Right lobe of liver (tissue), 4 donors: ENCODE measurements around the gene MISP.

ENCODE experiments used
- POLR2A ChIP-seq: fragments of 450-650 bp; IDR thresholded peaks from one replicate; pipeline ENCODE4 v1.6.1; 2017; ENCODE audit warnings: antibody characterized with exemption, mild to moderate bottlenecking
- TF ChIP-seq, protein P1 (sequence below), 4 donors: fragments of 200-600 bp in 3 of 4; fragments of 450-650 bp in 1 of 4; IDR thresholded peaks; one replicate each; pipeline versions ENCODE4 v1.5.1 to v1.8.0; 2016 to 2022; ENCODE audit warnings: antibody characterized with exemption in 4 of 4, mild to moderate bottlenecking in 2 of 4
- donor health status: DM: no; HTN: no; CAD: no.
- donor health status: DM: no; HTN: no; CAD: no.
- donor health status: DM: no; HTN: yes; CAD: no.

DNA sequence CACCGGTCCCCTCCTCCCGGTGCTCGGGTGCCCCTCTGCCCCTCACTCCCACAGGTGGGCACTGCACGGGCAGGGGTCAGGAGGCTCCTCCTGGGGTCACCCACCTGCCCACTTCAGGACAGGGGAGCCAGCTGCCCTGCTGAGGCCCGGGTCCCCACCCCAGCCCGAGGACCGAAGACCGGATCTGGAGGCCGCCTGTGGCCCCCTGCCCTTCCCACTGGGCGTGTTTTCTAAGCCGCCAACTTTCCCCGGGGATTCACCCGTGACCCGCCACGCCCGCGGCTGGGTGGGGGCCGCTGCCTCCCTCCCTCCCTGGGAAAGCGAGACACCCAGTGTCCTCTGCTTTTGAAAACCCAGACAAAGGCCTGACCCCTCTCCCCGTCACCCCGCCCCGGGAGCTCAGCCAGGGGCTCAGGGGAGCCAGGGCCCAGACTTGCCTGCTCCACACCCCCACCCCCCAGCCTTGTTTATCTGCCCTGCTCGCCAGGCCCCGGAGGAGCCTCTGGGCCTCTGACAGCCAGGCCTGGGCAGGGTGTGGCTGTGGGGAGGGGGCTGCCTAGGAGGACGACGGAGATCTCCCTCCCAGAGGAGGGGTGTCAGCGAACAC lies 40.8 kb upstream of the MISP start:
- TF ChIP-seq, protein P1, sequence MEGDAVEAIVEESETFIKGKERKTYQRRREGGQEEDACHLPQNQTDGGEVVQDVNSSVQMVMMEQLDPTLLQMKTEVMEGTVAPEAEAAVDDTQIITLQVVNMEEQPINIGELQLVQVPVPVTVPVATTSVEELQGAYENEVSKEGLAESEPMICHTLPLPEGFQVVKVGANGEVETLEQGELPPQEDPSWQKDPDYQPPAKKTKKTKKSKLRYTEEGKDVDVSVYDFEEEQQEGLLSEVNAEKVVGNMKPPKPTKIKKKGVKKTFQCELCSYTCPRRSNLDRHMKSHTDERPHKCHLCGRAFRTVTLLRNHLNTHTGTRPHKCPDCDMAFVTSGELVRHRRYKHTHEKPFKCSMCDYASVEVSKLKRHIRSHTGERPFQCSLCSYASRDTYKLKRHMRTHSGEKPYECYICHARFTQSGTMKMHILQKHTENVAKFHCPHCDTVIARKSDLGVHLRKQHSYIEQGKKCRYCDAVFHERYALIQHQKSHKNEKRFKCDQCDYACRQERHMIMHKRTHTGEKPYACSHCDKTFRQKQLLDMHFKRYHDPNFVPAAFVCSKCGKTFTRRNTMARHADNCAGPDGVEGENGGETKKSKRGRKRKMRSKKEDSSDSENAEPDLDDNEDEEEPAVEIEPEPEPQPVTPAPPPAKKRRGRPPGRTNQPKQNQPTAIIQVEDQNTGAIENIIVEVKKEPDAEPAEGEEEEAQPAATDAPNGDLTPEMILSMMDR (IDR thresholded peaks at IDR 0.05) = no peak
- TF ChIP-seq POLR2A = no peak
